ENCODE measurements around the gene SGSM2. TPM values are rescaled to one million over a fixed set of nuclear protein-coding genes. Genes with fewer than 3 reads are reported as not detected.

Gene SGSM2
- total RNA-seq, 1 donor from 2014 or later, result 56.0 TPM

GRCh38 chr17:2393954-2394749, 56.9 kb downstream of the SGSM2 start:
- DNase-seq (ENCODE audit: extremely low spot score, unreplicated experiment), result no peak
- TF ChIP-seq CTCF (IDR thresholded peaks at IDR 0.05), result no peak
- Mint-ChIP-seq H3K27ac (ENCODE audit: unreplicated experiment) (peak overlapping the region; percentile 76), H3K4me1 (ENCODE audit: unreplicated experiment) (peaks cover 57% of the 10 kb centered on the region), H3K4me3 (ENCODE audit: unreplicated experiment) (peak overlapping the region; percentile 58), H3K27me3 (ENCODE audit: unreplicated experiment) (no peaks in the 10 kb centered on the region), H3K36me3 (ENCODE audit: unreplicated experiment) (peaks cover 5% of the 10 kb centered on the region), H3K9me3 (ENCODE audit: unreplicated experiment) (no peaks in the 10 kb centered on the region)

GRCh38 chr17:2394775-2395201, 57.5 kb downstream of the SGSM2 start:
- H3K36me3 Mint-ChIP-seq (ENCODE audit: unreplicated experiment), result peaks cover 2% of the 10 kb centered on the region
- no peaks in the 10 kb centered on the region for H3K9me3 Mint-ChIP-seq (ENCODE audit: unreplicated experiment)
- H3K27ac Mint-ChIP-seq (ENCODE audit: unreplicated experiment), result peak overlapping the region; percentile 76
- H3K27me3 Mint-ChIP-seq (ENCODE audit: unreplicated experiment), result no peaks in the 10 kb centered on the region
- peak overlapping the region; percentile 58 for H3K4me3 Mint-ChIP-seq (ENCODE audit: unreplicated experiment)
- no peak for TF ChIP-seq CTCF (IDR thresholded peaks at IDR 0.05)
- H3K4me1 Mint-ChIP-seq (ENCODE audit: unreplicated experiment), result peaks cover 55% of the 10 kb centered on the region
- DNase-seq (ENCODE audit: extremely low spot score, unreplicated experiment), result no peak

DNA sequence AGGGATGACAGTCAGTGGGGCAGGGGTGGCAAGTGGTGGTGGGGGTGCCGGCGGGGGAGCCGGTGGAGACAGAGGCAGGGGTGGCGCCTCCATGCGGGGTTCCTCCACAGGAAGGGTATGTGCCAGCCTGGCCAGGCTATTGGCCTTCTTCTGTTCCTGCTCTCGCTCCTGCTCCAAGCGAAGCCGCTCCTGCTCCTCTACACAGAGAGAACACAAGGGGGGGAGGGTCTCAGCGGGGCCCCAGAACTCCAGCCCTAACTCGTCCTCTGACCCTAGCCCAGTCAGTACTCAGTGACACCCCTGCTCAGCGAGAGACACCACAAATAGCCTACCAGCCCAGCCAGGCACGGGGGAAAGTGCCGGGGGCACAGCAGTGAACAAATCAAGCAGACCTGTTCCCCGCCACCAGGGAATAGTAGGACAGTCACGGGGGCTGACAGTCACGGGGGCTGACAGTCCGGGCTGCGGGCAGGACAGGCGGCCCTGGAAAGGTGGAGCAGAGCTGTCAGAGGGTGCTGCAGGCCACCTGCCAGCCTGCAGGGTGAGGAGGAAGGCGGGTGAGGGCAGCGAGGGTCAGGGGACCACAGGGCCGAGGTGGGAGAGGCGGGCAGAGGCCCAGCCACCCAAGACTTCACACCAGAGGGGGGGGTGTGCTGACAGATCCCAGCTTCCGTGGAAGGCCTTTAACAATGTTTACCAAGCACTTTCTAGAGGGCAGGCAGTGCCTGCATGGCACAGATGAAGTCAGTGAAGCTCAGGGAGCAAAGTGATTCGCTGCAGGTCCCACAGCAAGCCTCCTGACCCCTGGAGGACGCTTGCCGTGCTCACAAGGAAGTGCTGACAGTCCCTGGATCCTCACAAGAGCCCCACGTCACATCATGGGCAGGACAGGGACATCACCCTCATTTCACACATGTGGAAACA, 58.2 kb downstream of the SGSM2 start:
- peak overlapping the region; percentile 61 for H3K4me3 Mint-ChIP-seq (ENCODE audit: unreplicated experiment)
- H3K27ac Mint-ChIP-seq (ENCODE audit: unreplicated experiment), result peak overlapping the region; percentile 98
- peaks cover 55% of the 10 kb centered on the region for H3K4me1 Mint-ChIP-seq (ENCODE audit: unreplicated experiment)
- TF ChIP-seq CTCF (IDR thresholded peaks at IDR 0.05), result no peak
- H3K36me3 Mint-ChIP-seq (ENCODE audit: unreplicated experiment), result no peaks in the 10 kb centered on the region
- no peak for DNase-seq (ENCODE audit: extremely low spot score, unreplicated experiment)
- H3K27me3 Mint-ChIP-seq (ENCODE audit: unreplicated experiment), result no peaks in the 10 kb centered on the region
- no peaks in the 10 kb centered on the region for H3K9me3 Mint-ChIP-seq (ENCODE audit: unreplicated experiment)

DNA sequence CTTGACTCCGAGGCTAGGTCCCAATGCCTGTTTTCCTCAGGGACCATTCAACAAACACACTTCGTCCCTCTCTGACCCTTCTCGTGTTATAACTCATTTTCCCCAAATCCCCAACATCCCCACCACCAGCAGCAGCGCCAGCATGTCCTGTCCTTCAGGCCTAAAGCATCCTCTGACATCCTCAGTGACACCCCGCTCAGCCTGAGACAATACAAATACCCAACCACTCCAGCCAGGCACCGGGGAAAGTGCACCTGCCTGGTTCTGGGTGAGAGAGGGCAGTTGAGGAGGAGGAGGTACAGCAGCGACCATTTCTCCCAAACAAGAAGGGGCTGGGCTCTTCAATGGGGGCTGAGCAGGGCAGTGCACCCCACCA, 58.9 kb downstream of the SGSM2 start:
- no peak for DNase-seq (ENCODE audit: extremely low spot score, unreplicated experiment)
- TF ChIP-seq CTCF (IDR thresholded peaks at IDR 0.05), result no peak
- H3K4me3 Mint-ChIP-seq (ENCODE audit: unreplicated experiment), result peak overlapping the region; percentile 61
- no peaks in the 10 kb centered on the region for H3K27me3 Mint-ChIP-seq (ENCODE audit: unreplicated experiment)
- no peaks in the 10 kb centered on the region for H3K9me3 Mint-ChIP-seq (ENCODE audit: unreplicated experiment)
- peak overlapping the region; percentile 98 for H3K27ac Mint-ChIP-seq (ENCODE audit: unreplicated experiment)
- H3K4me1 Mint-ChIP-seq (ENCODE audit: unreplicated experiment), result peaks cover 53% of the 10 kb centered on the region
- H3K36me3 Mint-ChIP-seq (ENCODE audit: unreplicated experiment), result no peaks in the 10 kb centered on the region

Data from osteocyte (in vitro differentiated cells).